ENCODE data around the gene IRF4.
A peak's percentile ranks its signal among the peaks of the same experiment; 100 is the strongest.

IRF4 gene

DNA sequence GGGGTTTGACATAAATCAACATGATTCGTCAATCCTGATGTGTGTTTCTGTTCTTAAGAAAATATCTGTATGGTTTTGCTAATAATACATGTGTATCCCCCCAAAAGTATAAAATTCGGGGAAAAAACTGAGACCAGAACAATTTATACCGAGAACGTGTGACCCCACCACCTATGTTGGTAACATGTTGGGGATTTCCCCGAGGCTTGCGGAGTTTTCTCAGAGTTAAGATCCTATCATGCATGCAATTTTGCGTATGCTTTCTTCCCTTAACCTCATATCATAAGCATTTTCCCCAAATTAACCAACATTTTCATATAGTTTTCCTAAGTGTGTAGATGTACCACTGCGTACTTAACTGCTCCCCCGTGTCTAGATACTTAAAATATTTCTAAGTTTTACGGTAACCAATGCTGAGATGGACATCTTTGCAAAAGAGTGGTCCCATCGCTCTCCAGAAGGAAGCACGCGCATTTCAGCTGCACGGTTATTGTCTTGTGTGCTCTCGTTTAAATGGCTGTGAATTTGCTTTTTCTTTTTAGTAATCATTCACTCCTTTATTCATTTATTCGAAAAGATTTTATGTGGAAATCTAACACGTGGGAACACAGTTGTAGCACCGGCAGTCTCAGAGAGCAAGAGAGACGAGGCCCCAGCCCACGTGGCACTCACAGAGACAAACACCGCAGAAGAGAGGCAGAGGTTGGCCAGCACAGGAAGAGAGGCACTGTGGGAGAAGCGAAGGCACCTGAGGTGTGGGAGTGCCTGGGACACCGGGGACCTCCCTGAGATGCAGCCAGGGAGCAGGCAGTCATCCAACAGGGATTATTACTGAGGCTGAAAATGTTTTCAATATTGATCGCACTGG lies 13.2 kb upstream of the IRF4 start:
- in situ Hi-C loops (cut with MboI; ENCODE audit: low sequenced_read_pairs, unreplicated experiment) = no loop called here
- DNase-seq (ENCODE audit: low spot score) = peak; percentile 75
- TF ChIP-seq, protein P1, sequence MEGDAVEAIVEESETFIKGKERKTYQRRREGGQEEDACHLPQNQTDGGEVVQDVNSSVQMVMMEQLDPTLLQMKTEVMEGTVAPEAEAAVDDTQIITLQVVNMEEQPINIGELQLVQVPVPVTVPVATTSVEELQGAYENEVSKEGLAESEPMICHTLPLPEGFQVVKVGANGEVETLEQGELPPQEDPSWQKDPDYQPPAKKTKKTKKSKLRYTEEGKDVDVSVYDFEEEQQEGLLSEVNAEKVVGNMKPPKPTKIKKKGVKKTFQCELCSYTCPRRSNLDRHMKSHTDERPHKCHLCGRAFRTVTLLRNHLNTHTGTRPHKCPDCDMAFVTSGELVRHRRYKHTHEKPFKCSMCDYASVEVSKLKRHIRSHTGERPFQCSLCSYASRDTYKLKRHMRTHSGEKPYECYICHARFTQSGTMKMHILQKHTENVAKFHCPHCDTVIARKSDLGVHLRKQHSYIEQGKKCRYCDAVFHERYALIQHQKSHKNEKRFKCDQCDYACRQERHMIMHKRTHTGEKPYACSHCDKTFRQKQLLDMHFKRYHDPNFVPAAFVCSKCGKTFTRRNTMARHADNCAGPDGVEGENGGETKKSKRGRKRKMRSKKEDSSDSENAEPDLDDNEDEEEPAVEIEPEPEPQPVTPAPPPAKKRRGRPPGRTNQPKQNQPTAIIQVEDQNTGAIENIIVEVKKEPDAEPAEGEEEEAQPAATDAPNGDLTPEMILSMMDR (IDR thresholded peaks at IDR 0.05; ENCODE audit: borderline replicate concordance, control extremely low read depth, extremely low read depth, insufficient read depth, missing control alignments) = no peak

- in situ Hi-C loops (cut with MboI; ENCODE audit: low sequenced_read_pairs, unreplicated experiment) = no loop called here
- TF ChIP-seq, protein P1 (IDR thresholded peaks at IDR 0.05; ENCODE audit: borderline replicate concordance, control extremely low read depth, extremely low read depth, insufficient read depth, missing control alignments) = no peak
- no peak for DNase-seq (ENCODE audit: low spot score)
Measured at GRCh38 chr6:378958-379409, 12.6 kb upstream of the IRF4 start.

GRCh38 chr6:379410-380181 lies 12.0 kb upstream of the IRF4 start:
- TF ChIP-seq, protein P1 (IDR thresholded peaks at IDR 0.05; ENCODE audit: borderline replicate concordance, control extremely low read depth, extremely low read depth, insufficient read depth, missing control alignments) = no peak
- in situ Hi-C loops (cut with MboI; ENCODE audit: low sequenced_read_pairs, unreplicated experiment) = no loop called here
- peak; percentile 81 for DNase-seq (ENCODE audit: low spot score)

DNA sequence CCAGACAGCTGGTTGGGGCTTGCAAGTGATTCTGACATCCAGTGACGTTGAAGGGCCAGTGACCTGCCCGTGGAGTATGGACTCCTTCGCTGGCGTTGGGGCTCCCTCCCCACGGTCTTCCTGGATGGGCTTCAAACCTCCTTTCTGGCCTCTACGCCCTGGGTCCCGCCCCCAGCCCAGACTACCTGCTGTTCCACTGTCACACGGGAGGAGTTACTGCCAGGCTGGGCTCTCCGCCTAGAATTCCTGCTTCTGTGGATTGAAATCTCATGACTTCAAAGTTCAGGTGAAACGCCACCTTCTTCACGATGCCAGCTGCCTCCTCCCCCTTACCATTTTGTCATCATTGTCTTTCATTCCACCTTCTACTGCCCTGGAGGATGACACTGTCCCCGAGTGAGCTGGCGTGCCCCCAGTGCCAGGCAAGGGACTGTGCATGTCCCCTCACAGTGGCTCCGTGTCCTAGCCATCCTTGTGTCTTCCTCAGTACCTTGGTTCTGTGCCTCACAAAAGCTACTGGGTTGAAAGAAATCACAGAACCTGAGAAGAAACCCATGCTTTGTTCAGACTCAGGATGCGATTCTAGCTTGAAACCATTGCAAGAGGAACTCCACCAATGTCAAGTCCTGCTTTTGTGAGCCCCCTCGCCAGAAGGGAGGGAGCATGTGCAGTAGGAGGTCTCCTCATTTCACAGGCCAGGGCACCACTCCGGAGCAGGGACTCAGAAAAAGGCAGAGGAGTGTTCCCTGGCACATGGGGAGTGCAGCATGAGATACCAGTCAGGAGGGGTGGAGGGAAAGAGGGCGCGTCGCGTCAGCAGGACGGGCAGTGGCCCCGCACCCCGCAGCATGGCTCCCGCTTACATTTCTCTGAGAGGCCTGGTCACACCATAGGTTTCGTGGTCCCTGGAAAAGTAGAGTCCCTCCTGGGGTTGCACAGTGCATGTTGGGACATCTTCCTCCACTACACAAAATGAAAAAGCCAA lies 11.0 kb upstream of the IRF4 start:
- DNase-seq (ENCODE audit: low spot score) = no peak
- in situ Hi-C loops (cut with MboI; ENCODE audit: low sequenced_read_pairs, unreplicated experiment) = no loop called here
- TF ChIP-seq, protein P1 (IDR thresholded peaks at IDR 0.05; ENCODE audit: borderline replicate concordance, control extremely low read depth, extremely low read depth, insufficient read depth, missing control alignments) = no peak

- in situ Hi-C loops (cut with MboI; ENCODE audit: low sequenced_read_pairs, unreplicated experiment) = no loop called here
- DNase-seq (ENCODE audit: low spot score) = peak; percentile 63
- TF ChIP-seq, protein P1 (IDR thresholded peaks at IDR 0.05; ENCODE audit: borderline replicate concordance, control extremely low read depth, extremely low read depth, insufficient read depth, missing control alignments) = no peak
Measured at GRCh38 chr6:381742-382461, 9.7 kb upstream of the IRF4 start.

All from GM13976 (cell line).